Measurements from ENCODE around the gene CREB3L2. TPM values are rescaled to one million over a fixed set of nuclear protein-coding genes. Genes with fewer than 3 reads are reported as not detected.

The CREB3L2 gene
- total and polyA plus RNA-seq, 2 of the 8 experiments (the other 6 are each of a cell fraction or from before 2014, with no cell fraction given): 14.4 to 48.3 TPM

GRCh38 chr7:137947046-137947445 is 54.8 kb downstream of the CREB3L2 start:
- H3K4me3 ChIP-seq (ENCODE audit: extremely low read depth in 1 of 4, insufficient read depth in 2 of 4, low read depth in 3 of 4, low read length in 4 of 4): no peak overlapping the region
- DNase-seq (ENCODE audit: low read depth in 1 of 2, low spot score in 2 of 2) (no peak), FAIRE-seq (no peak)
- H3K27ac ChIP-seq (ENCODE audit: low read depth, low read length): no peak overlapping the region
- H3K23ac ChIP-seq (ENCODE audit: insufficient read length): no peak overlapping the region
- H3K36me3 ChIP-seq (ENCODE audit: control insufficient read depth in 2 of 4, insufficient read depth in 4 of 4, low read length in 3 of 4): no peaks in the 10 kb centered on the region
- no peak overlapping the region for H3K4me2 ChIP-seq (ENCODE audit: insufficient read depth in 1 of 2, low read depth in 2 of 2, low read length in 2 of 2)
- H2AK5ac ChIP-seq (ENCODE audit: low read depth, low read length): no peak overlapping the region
- peaks cover 6% of the 10 kb centered on the region for H3K79me1 ChIP-seq (ENCODE audit: low read depth, low read length)
- H3K14ac ChIP-seq (ENCODE audit: insufficient read length): no peak overlapping the region
- H3K27me3 ChIP-seq (replicated peaks in 1 of 4; ENCODE audit: control insufficient read depth in 3 of 4, extremely low read depth in 1 of 4, insufficient read depth in 3 of 4, low read length in 3 of 4): no peaks in the 10 kb centered on the region
- H4K20me1 ChIP-seq (replicated peaks in 1 of 2; ENCODE audit: control insufficient read depth in 1 of 2, insufficient read depth in 2 of 2, low read length in 2 of 2): peaks cover 0 to 2% of the 10 kb centered on the region in 2 experiments
- H2BK120ac ChIP-seq (replicated peaks; ENCODE audit: low read depth, low read length): no peak overlapping the region
- H2AFZ ChIP-seq (ENCODE audit: low read length): no peak overlapping the region
- H3K9ac ChIP-seq (replicated peaks in 1 of 4; ENCODE audit: extremely low read depth in 1 of 4, low read depth in 3 of 4, low read length in 3 of 4): no peak overlapping the region
- H2BK15ac ChIP-seq (ENCODE audit: low read length): no peak overlapping the region
- H2BK5ac ChIP-seq (ENCODE audit: low read depth, low read length): no peak overlapping the region
- CTCF ChIA-PET (ENCODE audit: partially characterized antibody): interaction anchor here (0.7 kb wide), 1 partner anchor 143 kb away, joined by 4 read pairs; no protein-coding TSS in a partner anchor
- H2BK12ac ChIP-seq (ENCODE audit: low read depth, low read length): no peak overlapping the region
- 78% methylated on average over 7 of the region's 7 CpGs; no CpG with 5 or more reads in 1 of the 2 experiments for WGBS, 2 experiments (ENCODE audit: extremely low coverage in 1 of 2, insufficient coverage in 1 of 2, insufficient read length in 1 of 2, insufficient replicate concordance in 2 of 2, low coverage in 1 of 2, low lambda C conversion rate in 2 of 2, missing lambda C conversion rate in 1 of 2)
- H3K9me3 ChIP-seq (ENCODE audit: insufficient read depth in 2 of 2, low read depth in 1 of 2, low read length in 1 of 2): no peaks in the 10 kb centered on the region
- H3K4me1 ChIP-seq (replicated peaks in 1 of 4; ENCODE audit: control insufficient read depth in 3 of 4, insufficient read depth in 4 of 4, low read length in 3 of 4): peaks cover 0 to 9% (median 3%) of the 10 kb centered on the region in 4 experiments; a peak in 4 of 7 replicates
- H4K91ac ChIP-seq (replicated peaks; ENCODE audit: insufficient read length, low read length): no peak overlapping the region
- no peak overlapping the region for H4K5ac ChIP-seq (ENCODE audit: insufficient read length, low read depth, low read length)
- H3K56ac ChIP-seq (replicated peaks; ENCODE audit: insufficient read length, low read depth, low read length): no peak overlapping the region
- POLR2A ChIA-PET (ENCODE audit: partially characterized antibody): no interaction called here
- no peak overlapping the region for H2BK20ac ChIP-seq (ENCODE audit: low read length)
- no peaks in the 10 kb centered on the region for H3K23me2 ChIP-seq (ENCODE audit: low read depth, low read length)
- no peak overlapping the region for H3K18ac ChIP-seq (ENCODE audit: extremely low read depth, low read length)
- no peak overlapping the region for H3K4ac ChIP-seq (replicated peaks; ENCODE audit: insufficient read length, low read depth, low read length)
- peaks cover 0 to 47% of the 10 kb centered on the region in 2 experiments; a peak in 3 of 4 replicates for H3K79me2 ChIP-seq (ENCODE audit: control insufficient read depth in 1 of 2, insufficient read depth in 2 of 2, low read length in 2 of 2)
- no peak overlapping the region for H4K8ac ChIP-seq (ENCODE audit: extremely low read depth, insufficient read depth, low read length)
- TF ChIP-seq CREB1 (IDR thresholded peaks at IDR 0.05) (no peak), GABPA (IDR thresholded peaks at IDR 0.05; ENCODE audit: borderline replicate concordance, insufficient read depth, low read length) (no peak), EP300 (IDR thresholded peaks at IDR 0.05; ENCODE audit: borderline replicate concordance in 1 of 2, low read depth in 2 of 2, low read length in 2 of 2) (no peak), KDM4A (IDR thresholded peaks at IDR 0.05; ENCODE audit: low read depth, low read length, severe bottlenecking) (no peak), E2F6 (IDR thresholded peaks at IDR 0.05) (no peak), HDAC6 (IDR thresholded peaks at IDR 0.05; ENCODE audit: low read depth, low read length) (no peak), RBBP5 (IDR thresholded peaks at IDR 0.05; ENCODE audit: borderline replicate concordance, low read depth, low read length) (no peak), PHF8 (conservative IDR thresholded peaks at IDR 0.05; ENCODE audit: low read depth, low read length) (no peak)
- TF ChIP-seq, protein P1, sequence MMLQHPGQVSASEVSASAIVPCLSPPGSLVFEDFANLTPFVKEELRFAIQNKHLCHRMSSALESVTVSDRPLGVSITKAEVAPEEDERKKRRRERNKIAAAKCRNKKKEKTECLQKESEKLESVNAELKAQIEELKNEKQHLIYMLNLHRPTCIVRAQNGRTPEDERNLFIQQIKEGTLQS (IDR thresholded peaks at IDR 0.05; ENCODE audit: insufficient read depth, low read depth, low read length): no peak
- TF ChIP-seq, protein P2, sequence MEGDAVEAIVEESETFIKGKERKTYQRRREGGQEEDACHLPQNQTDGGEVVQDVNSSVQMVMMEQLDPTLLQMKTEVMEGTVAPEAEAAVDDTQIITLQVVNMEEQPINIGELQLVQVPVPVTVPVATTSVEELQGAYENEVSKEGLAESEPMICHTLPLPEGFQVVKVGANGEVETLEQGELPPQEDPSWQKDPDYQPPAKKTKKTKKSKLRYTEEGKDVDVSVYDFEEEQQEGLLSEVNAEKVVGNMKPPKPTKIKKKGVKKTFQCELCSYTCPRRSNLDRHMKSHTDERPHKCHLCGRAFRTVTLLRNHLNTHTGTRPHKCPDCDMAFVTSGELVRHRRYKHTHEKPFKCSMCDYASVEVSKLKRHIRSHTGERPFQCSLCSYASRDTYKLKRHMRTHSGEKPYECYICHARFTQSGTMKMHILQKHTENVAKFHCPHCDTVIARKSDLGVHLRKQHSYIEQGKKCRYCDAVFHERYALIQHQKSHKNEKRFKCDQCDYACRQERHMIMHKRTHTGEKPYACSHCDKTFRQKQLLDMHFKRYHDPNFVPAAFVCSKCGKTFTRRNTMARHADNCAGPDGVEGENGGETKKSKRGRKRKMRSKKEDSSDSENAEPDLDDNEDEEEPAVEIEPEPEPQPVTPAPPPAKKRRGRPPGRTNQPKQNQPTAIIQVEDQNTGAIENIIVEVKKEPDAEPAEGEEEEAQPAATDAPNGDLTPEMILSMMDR (IDR thresholded peaks at IDR 0.05; ENCODE audit: control extremely low read depth in 1 of 3, insufficient read depth in 1 of 3, low read depth in 1 of 3, low read length in 3 of 3): no peak
